Measurements from ENCODE around the gene RAB30. TPM values are rescaled to one million over a fixed set of nuclear protein-coding genes. Genes with fewer than 3 reads are reported as not detected.

The RAB30 gene
- total RNA-seq, 1 donor from 2014 or later: 160 TPM

- no peaks in the 10 kb centered on the region for H3K27me3 Mint-ChIP-seq
- peaks cover 85% of the 10 kb centered on the region for H3K4me1 Mint-ChIP-seq
- POLR2A ChIA-PET: interaction anchor here (0.7 to 7.1 kb wide), 9 partner anchors 16 to 122 kb away, joined by 3 to 54 read pairs (median 3); partner anchors contain the start of genes PCF11 and RAB30
- DNase-seq (no peak), ATAC-seq (ENCODE audit: low read depth) (peak; percentile 88)
- CTCF ChIA-PET: no interaction called here
- intact Hi-C loops (cut with micrococcal nuclease): loop anchor here (1.0 to 5.0 kb wide), 6 partner anchors 8 to 38 kb away; partner anchors contain the start of gene RAB30
- peak overlapping the region; percentile 66 for H3K4me3 Mint-ChIP-seq
- H3K36me3 Mint-ChIP-seq (ENCODE audit: low read depth): peaks cover 55% of the 10 kb centered on the region
- H3K27ac Mint-ChIP-seq: peak overlapping the region; percentile 75
- H3K9me3 Mint-ChIP-seq: no peaks in the 10 kb centered on the region
- no peak for TF ChIP-seq CTCF (IDR thresholded peaks at IDR 0.05)
Observed at GRCh38 chr11:83035070-83035854, 36.4 kb downstream of the RAB30 start.

DNA sequence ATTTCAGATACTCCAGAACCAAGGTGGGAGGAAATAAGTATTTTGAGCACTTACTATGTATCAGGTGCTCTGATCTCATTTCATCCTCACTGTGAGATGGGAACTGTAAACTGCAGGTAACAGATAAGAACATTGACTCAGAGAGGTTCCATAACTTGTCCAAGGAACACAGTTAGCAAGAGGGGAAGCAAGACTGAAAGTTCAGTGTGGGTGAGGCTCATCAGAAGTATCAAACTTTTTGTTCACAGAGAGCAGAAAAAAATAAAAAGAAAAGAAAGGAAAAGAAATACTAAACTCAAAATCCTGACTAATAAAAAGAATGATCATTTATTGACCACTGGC, 37.1 kb downstream of the RAB30 start:
- H3K4me3 Mint-ChIP-seq: peak overlapping the region; percentile 62
- H3K36me3 Mint-ChIP-seq (ENCODE audit: low read depth): peaks cover 52% of the 10 kb centered on the region
- peak overlapping the region; percentile 75 for H3K27ac Mint-ChIP-seq
- ATAC-seq (ENCODE audit: low read depth) (no peak), DNase-seq (no peak)
- H3K27me3 Mint-ChIP-seq: no peaks in the 10 kb centered on the region
- intact Hi-C loops (cut with micrococcal nuclease): loop anchor here (1.0 to 5.0 kb wide), 6 partner anchors 9 to 37 kb away; partner anchors contain the start of gene RAB30
- POLR2A ChIA-PET: interaction anchor here (1.2 to 7.1 kb wide), 5 partner anchors 18 to 122 kb away, joined by 3 to 54 read pairs (median 4); partner anchors contain the start of gene PCF11
- no peaks in the 10 kb centered on the region for H3K9me3 Mint-ChIP-seq
- peaks cover 81% of the 10 kb centered on the region for H3K4me1 Mint-ChIP-seq
- TF ChIP-seq CTCF (IDR thresholded peaks at IDR 0.05): no peak
- CTCF ChIA-PET: interaction anchor here (1.0 kb wide), 1 partner anchor 27 kb away, joined by 3 read pairs; no protein-coding TSS in a partner anchor

DNA sequence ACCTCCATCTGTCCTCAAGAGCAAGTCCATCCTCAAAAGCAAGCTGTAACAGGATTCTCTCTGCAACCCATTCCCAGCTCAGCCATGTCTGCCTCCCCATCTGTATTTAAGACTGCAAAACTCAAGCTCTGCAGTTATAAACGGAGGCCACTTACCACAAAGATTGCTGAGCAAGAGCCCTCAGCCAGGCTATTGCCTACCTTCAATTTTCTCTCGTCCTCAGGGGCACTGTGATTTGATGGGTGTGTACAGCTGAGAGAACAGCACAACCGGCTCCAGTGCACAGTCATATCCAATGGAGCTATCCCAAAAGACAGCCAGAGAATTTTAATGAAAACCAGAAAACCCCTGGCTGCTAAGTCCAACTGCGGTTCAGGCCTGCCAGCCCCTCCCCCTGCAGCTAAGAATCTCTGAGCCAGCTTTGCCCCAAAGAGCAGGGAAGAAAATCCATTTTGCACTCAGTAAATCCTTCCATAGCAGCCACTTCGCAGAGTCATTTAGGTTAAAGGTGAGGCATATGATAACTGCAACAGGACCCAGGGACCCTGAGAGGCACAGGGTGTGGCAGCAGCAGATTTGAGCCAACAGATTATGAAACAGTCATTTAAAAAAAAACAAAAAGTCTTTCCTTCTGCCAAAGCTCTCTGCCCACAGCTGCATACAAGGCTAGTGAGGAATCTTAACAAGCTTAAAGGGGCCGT, 37.6 kb downstream of the RAB30 start:
- peak overlapping the region; percentile 62 for H3K4me3 Mint-ChIP-seq
- intact Hi-C loops (cut with micrococcal nuclease): loop anchor here (2.0 kb wide), 2 partner anchors 15 to 19 kb away; no protein-coding TSS in a partner anchor
- no peaks in the 10 kb centered on the region for H3K9me3 Mint-ChIP-seq
- peak overlapping the region; percentile 75 for H3K27ac Mint-ChIP-seq
- POLR2A ChIA-PET: interaction anchor here (0.7 to 7.1 kb wide), 7 partner anchors 11 to 40 kb away, joined by 3 to 54 read pairs (median 3); partner anchors contain the start of gene RAB30
- DNase-seq (no peak), ATAC-seq (ENCODE audit: low read depth) (no peak)
- TF ChIP-seq CTCF (IDR thresholded peaks at IDR 0.05): no peak
- peaks cover 49% of the 10 kb centered on the region for H3K36me3 Mint-ChIP-seq (ENCODE audit: low read depth)
- H3K4me1 Mint-ChIP-seq: peaks cover 79% of the 10 kb centered on the region
- CTCF ChIA-PET: interaction anchor here (1.0 kb wide), 1 partner anchor 28 kb away, joined by 3 read pairs; no protein-coding TSS in a partner anchor
- H3K27me3 Mint-ChIP-seq: no peaks in the 10 kb centered on the region

- ChIA-PET POLR2A (interaction anchor here (1.2 to 7.1 kb wide), 3 partner anchors 10 to 37 kb away, joined by 3 to 54 read pairs (median 8); partner anchors contain the start of gene RAB30), CTCF (no interaction called here)
- no peak for DNase-seq
- Mint-ChIP-seq H3K4me3 (no peak overlapping the region), H3K36me3 (ENCODE audit: low read depth) (peaks cover 49% of the 10 kb centered on the region), H3K27me3 (no peaks in the 10 kb centered on the region), H3K27ac (no peak overlapping the region), H3K9me3 (no peaks in the 10 kb centered on the region), H3K4me1 (peaks cover 82% of the 10 kb centered on the region)
- intact Hi-C loops (cut with micrococcal nuclease): no loop called here
- ATAC-seq (ENCODE audit: low read depth): no peak
- no peak for TF ChIP-seq CTCF (IDR thresholded peaks at IDR 0.05)
Observed at GRCh38 chr11:83033371-83033770, 38.3 kb downstream of the RAB30 start.

All from activated B cell treated with CpG ODN at 0.5 μM for 24 hours (primary cell).